HG03097 (cell line): ENCODE data around the gene PLBD1.

Experiments used
- ATAC-seq: cut with Tn5 transposase; IDR thresholded peaks from one replicate; pipeline ENCODE4 v1.9.1; 2021; ENCODE audit not compliant: unreplicated experiment, low FRiP score

The PLBD1 gene, protein sequence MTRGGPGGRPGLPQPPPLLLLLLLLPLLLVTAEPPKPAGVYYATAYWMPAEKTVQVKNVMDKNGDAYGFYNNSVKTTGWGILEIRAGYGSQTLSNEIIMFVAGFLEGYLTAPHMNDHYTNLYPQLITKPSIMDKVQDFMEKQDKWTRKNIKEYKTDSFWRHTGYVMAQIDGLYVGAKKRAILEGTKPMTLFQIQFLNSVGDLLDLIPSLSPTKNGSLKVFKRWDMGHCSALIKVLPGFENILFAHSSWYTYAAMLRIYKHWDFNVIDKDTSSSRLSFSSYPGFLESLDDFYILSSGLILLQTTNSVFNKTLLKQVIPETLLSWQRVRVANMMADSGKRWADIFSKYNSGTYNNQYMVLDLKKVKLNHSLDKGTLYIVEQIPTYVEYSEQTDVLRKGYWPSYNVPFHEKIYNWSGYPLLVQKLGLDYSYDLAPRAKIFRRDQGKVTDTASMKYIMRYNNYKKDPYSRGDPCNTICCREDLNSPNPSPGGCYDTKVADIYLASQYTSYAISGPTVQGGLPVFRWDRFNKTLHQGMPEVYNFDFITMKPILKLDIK

GRCh38 chr12:14567351-14568162 is at the start of gene PLBD1:
TSS of gene PLBD1 (minus strand) at chr12:14567883. CDS start at chr12:14567696, 187 bp downstream.
- ATAC-seq, result no peak

DNA sequence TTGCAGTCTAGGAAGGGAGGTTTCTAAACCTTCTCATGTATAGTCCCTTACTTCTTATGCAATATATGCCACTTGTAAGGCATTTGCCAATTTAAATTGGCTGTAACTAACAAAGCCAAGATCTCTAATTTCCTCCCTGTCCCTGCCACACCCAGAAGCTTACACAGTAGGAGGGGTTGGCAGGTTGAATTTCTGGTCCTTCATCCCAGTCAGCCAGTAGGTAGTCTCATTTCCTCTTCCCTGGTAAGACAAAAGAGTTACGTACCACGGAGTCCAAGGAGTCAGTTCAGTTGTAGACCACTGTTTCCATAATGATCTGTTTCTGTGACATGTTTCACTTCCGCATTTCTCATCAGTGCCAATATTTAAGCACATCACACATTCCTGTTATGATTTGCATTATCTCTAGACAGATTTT is 47.0 kb upstream of the PLBD1 start:
- no peak for ATAC-seq

DNA sequence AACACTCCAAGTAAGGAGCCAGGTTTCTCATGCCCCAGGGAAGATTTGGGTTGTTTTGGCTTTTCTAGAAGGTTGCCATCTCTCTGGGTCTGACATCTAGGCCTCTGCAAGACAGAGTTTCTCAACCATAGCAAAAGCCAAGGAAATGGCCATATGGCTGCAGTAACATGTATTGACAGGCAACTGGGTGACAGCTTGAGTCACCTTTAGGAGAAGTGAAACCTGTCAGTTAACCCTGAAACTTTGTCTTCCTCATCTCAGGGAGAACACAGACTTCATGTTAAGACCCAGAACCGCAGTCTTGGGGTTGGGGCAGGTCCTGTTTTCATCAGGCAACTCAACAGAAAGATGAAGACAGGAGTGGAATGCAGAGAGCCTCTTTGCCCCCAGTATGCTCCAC is 46.0 kb upstream of the PLBD1 start:
- peak; percentile 92 for ATAC-seq

DNA sequence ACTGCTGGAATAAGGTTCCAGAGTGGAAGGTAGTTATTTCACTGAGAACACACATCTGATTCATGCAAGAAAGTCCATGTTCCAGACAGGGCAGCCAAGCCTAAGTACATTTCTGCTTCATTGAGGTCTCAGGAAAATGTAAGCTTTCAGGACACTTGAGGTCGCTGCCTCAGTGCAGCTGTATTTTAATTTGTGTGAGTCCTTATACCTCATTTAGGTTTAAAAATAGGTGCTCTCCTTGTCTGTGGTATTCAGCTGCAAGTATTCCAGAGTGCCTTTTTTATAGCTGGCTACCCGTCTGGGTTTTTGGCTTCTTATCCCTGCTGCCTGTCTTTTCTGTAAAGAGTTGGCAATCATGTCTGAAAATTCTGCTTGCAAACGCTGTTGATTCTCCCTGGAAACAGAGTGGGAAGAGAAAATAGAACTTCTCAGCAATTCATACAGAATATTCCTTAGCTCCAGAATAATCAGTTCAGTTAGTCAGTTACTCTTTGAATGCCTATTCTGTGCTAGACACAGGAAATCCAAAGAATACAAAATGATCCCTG is 45.3 kb upstream of the PLBD1 start:
- ATAC-seq, result no peak

DNA sequence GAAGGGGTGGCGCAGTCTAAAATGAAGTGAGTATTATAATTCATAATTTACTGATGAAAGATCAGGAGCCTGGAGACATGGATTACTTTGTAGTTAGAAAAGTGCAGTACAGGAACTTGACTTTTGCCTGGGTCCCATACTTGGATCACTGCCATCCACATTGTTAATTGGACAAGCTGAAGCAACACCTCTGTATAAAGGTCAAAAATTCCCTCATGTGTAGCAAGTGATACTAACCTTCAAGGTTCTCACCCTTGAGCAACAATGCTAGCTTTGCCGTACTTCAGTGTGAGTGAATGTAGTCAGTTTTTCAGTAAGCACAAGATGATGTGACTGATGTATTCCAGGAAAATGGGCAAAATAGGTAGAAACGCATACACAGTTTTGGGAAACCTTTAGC is 44.6 kb upstream of the PLBD1 start:
- ATAC-seq, result no peak

- no peak for ATAC-seq
Observed at GRCh38 chr12:14611640-14612203, 44.0 kb upstream of the PLBD1 start.

DNA sequence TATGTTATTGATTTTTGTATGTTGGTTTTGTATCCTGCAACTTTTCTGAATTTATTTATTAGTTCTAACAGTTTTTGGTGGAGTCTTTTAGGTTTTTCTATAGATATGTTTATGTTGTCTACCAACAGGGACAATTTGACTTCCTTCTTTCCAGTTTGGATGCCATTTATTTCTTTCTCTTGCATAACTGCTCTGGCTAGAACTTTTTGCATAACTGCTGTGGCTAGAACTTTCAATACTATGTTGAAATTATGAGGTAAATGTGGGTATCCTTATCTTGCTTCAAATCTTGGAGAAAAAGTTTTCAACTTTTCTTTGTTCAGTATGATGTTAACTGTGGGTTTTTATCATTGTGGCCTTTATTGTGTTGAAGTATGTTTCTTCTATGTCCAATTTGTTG is 39.9 kb upstream of the PLBD1 start:
- no peak for ATAC-seq

DNA sequence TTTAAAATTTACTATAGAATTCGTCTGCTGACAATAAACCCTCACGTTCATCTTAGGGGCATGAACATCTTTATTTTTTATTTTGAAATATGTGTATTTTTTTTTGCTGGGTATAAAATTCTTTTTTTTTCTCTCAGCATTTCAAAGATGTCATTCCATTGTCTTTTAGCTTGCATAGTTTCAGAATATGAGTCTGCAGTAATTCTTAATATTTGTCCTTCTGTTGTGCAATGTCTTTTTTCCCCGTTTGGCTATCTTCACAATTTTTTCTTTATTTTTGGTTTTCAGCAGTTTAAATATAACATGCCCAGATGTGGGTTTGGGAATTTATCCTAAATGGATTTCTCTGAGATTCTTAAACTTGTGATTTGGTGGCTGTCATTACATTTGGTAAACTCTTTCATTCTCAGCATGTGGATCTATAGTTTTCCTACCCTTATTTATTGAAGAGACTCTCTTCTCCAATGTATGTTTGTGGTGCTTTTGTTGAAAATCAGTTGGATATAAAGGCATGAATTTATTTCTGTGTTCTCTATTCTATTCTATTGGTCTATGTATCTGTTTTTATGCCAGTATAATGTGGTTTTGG is 37.8 kb upstream of the PLBD1 start:
- no peak for ATAC-seq

DNA sequence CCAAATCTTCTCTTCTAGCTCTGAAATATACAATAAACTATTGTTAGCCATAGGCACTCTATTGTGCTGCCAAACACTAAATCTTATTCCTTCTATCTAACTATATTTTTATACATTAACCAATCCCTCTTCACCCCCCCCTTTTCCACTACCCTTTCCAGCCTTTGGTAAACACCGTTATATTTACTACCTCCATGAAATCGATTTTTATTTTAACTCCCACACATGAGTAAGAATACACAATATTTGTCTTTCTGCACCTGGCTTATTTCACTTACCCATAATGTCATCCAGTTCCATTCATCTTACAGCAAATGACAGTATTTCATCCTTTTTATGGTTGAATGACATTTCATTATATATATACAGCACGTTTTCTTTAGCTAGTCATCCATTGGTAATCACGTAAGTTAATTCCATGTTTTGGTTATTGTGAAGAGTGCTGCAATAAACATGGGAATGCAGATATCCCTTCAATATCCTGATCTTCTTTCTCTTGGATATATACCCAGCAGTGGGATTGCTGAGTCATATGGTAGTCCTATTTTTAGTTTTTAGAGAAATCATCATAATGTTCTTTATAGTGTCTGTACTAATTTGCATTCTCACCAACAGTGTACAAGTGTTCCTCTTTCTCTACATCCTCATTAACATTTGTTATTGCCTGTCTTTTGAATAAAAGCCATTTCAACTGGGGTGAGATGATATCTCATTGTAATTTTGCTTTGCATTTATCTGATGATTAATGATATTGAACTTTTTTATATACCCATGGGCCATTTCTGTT is 34.2 kb upstream of the PLBD1 start:
- ATAC-seq, result no peak

- ATAC-seq, result no peak
Observed at GRCh38 chr12:14597480-14597879, 29.8 kb upstream of the PLBD1 start.

DNA sequence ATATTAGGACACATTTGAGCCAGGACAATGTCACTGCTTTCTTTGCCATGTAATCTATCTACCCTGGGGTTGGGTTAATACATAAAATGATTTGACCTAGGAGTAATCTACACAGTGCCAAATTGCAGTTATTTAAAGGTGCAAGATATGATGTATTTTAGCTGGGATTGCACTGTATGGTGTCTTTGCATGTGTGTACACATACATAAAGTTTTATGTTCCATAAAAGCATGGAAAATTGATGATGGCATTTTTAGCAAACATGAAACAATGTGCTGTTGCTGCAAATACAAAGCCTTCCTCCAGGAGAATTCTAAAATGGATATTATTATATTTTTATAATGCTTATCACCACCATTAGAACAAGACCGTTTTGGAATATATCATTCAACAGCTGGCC is 24.0 kb upstream of the PLBD1 start:
- no peak for ATAC-seq

- ATAC-seq, result no peak
Observed at GRCh38 chr12:14589169-14590004, 21.7 kb upstream of the PLBD1 start.

- ATAC-seq, result no peak
Observed at GRCh38 chr12:14588571-14588970, 20.9 kb upstream of the PLBD1 start.

DNA sequence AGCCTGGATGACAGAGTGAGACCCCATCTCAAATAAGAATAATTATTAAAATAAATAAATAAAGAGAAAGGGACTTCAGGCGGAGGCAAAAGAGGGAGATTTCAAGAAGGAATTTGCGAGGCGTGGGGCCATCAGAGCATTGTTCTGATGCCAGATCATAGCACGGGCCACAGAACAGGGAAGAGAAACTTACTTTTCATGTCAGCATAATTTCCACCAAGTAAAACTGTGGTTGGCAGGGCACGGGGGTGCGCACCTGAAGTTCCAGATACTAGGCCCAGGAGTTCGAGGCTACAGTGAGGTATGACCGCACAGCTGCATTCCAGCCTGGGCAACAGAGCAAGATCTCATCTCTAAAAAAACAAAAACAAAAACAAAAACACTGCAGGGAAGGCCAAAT is 11.0 kb upstream of the PLBD1 start:
- no peak for ATAC-seq

GRCh38 chr12:14577344-14577743 is 9.7 kb upstream of the PLBD1 start:
- no peak for ATAC-seq

DNA sequence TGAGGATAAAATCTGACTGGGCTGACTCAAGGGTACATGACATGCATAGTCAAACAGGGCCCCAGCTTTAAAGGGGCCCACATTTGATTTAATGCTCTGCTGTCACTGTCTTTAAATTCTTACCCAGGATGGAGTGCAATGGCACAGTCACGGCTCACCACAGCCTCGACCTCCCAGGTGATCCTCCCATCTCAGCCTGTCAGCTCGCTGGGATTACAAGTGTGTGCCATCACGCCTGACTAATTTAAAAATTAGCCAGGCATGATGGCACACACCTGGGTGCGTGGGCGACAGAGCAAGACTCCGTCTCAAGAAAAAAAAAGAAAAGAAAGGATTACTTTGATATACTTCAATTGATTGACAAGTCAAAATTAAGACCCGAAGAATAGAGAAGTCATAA is 9.2 kb upstream of the PLBD1 start:
- no peak for ATAC-seq

- no peak for ATAC-seq
Observed at GRCh38 chr12:14575585-14575984, 7.9 kb upstream of the PLBD1 start.

DNA sequence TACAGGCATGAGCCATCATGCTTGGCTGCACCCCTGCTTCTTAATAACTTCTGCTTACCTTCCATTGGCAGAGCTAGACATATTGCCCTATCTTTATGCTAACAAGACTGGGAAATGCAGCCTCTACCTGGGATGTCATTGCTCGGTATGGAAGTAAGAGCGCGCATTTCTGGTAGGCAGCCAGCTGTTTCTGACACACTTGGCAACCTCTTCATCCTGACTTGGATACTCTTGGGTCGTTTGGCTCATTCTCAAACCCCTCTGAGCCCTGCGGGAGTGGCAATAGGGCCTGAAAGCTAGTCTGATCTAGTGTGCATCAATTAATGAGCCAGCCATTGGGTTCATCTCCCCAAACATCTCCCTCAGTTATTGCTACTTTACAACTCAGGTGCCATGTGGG is 5.4 kb upstream of the PLBD1 start:
- ATAC-seq, result no peak

DNA sequence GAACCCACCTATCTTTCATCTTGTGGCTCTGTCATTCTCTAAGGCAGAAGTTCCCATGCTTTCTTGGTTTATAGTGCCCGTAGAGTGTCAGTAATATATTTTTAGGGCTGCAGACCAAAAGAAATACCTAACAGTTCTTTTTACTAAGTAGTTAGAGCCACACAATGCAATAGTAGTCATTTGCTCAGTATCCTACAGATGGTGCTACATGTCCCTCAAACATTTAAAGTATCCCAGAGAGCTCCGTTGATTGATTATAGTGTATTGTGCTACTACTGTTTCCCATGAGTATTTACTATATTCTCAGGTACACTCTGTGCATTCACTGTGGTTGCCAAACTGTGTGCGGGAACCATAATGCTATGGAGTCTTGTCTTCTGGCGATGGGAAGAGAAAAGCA is 4.7 kb upstream of the PLBD1 start:
- ATAC-seq, result no peak
